ENCODE results near the gene DEFB132. TPM values are rescaled to one million over a fixed set of nuclear protein-coding genes. Genes with fewer than 3 reads are reported as not detected.

DEFB132 gene
- total and polyA plus RNA-seq, 9 of the 15 experiments (the other 6 are each of a cell fraction or from before 2014, with no cell fraction given) = not detected

GRCh38 chr20:266596-267562 lies 9.4 kb downstream of the DEFB132 start (continued):
- TF ChIP-seq ZBTB33 (CRISPR knock-in tag; IDR thresholded peaks at IDR 0.05) (peak; percentile 53), IFI16 (CRISPR knock-in tag; IDR thresholded peaks at IDR 0.05) (0 out of 2 replicates have a peak, but pooled peaks have one; percentile 56), CREB1 (IDR thresholded peaks at IDR 0.05) (peak; percentile 34; the same call in 1 of the 2 replicates), CREB1 (CRISPR knock-in tag; IDR thresholded peaks at IDR 0.05) (peak; percentile 73; the same call in 1 of the 2 replicates), ILK (tag; IDR thresholded peaks at IDR 0.05; ENCODE audit: borderline replicate concordance, low read depth) (no peak), ZNF780A (CRISPR knock-in tag; IDR thresholded peaks at IDR 0.05) (no peak), E2F5 (CRISPR knock-in tag; IDR thresholded peaks at IDR 0.05) (peak; percentile 94), HNRNPLL (IDR thresholded peaks at IDR 0.05; ENCODE audit: low read depth, low read length, poor library complexity, severe bottlenecking) (peak; percentile 89), HDAC8 (tag; IDR thresholded peaks at IDR 0.05) (peak; percentile 91; the same call in 1 of the 2 replicates), GTF2A2 (tag; IDR thresholded peaks at IDR 0.05) (0 out of 2 replicates have a peak, but pooled peaks have one; percentile 32), LEF1 (IDR thresholded peaks at IDR 0.05) (peak; percentile 74; the same call in 1 of the 2 replicates), ATF1 (CRISPR knock-in tag; IDR thresholded peaks at IDR 0.05) (no peak), ATF1 (tag; IDR thresholded peaks at IDR 0.05) (peak; percentile 84), ZBTB26 (CRISPR knock-in tag; IDR thresholded peaks at IDR 0.05) (no peak), EP300 (IDR thresholded peaks at IDR 0.05; ENCODE audit: low read length) (peak; percentile 52; the same call in 1 of the 2 replicates), L3MBTL2 (IDR thresholded peaks at IDR 0.05) (peak; percentile 100), IRF9 (tag; IDR thresholded peaks at IDR 0.05) (peak; percentile 70; the same call in 1 of the 2 replicates), E2F3 (CRISPR knock-in tag; IDR thresholded peaks at IDR 0.05) (peak; percentile 85), SMAD4 (CRISPR knock-in tag; conservative IDR thresholded peaks at IDR 0.05) (peak; percentile 84), NCOA1 (IDR thresholded peaks at IDR 0.05; ENCODE audit: low read depth) (no peak), DPF2 (IDR thresholded peaks at IDR 0.05) (peak; percentile 83), ZNF175 (CRISPR knock-in tag; IDR thresholded peaks at IDR 0.05; ENCODE audit: low read depth) (peak; percentile 74; the same call in 1 of the 2 replicates)
